MCF 10A (cell line): ENCODE data around the gene RNASEL. TPM values are rescaled to one million over a fixed set of nuclear protein-coding genes. Genes with fewer than 3 reads are reported as not detected.

ENCODE experiments used
- BruUV-seq: library from RNA; stranded (reverse); fragments of 400-500 nt; replicated peaks from 2 replicates; lab custom pipeline; 2021; lab: Mats Ljungman, UMichigan
- CTCF ChIA-PET: fragments of 300-600 bp; sonication (Branson Sonifier 250); formaldehyde crosslinking; extraction: SDS; loops from one replicate; lab custom pipeline; 2021; ENCODE audit warnings: antibody characterized with exemption, inconsistent platforms; lab: Yijun Ruan, JAX
- POLR2A ChIA-PET: fragments of 300-600, 350-650 bp; sonication (Branson Sonifier 250); formaldehyde crosslinking; extraction: SDS; loops from one replicate; lab custom pipeline; 2020; ENCODE audit warnings: antibody characterized with exemption, inconsistent platforms; lab: Yijun Ruan, JAX
- DNase-seq: peaks from one replicate; pipeline ENCODE4 v3.0.0-alpha.2; 2018; ENCODE audit not compliant: unreplicated experiment
- H3K27ac Mint-ChIP-seq: one replicate; pipeline ENCODE4 v1.8.0; 2022; ENCODE audit warnings: mild to moderate bottlenecking, low read depth, mixed read lengths; ENCODE audit not compliant: unreplicated experiment
- H3K27me3 Mint-ChIP-seq: one replicate; pipeline ENCODE4 v1.8.0; 2022; ENCODE audit warnings: mixed read lengths; ENCODE audit not compliant: insufficient read depth, unreplicated experiment
- H3K36me3 Mint-ChIP-seq: one replicate; pipeline ENCODE4 v1.8.0; 2022; ENCODE audit warnings: mild to moderate bottlenecking, moderate library complexity, mixed read lengths; ENCODE audit not compliant: insufficient read depth, unreplicated experiment
- H3K4me1 Mint-ChIP-seq: one replicate; pipeline ENCODE4 v1.8.0; 2022; ENCODE audit warnings: mixed read lengths; ENCODE audit not compliant: insufficient read depth, unreplicated experiment
- H3K4me3 Mint-ChIP-seq: one replicate; pipeline ENCODE4 v1.8.0; 2022; ENCODE audit warnings: mild to moderate bottlenecking, moderate library complexity, mixed read lengths; ENCODE audit not compliant: unreplicated experiment
- H3K9me3 Mint-ChIP-seq: one replicate; pipeline ENCODE4 v1.8.0; 2022; ENCODE audit warnings: mixed read lengths; ENCODE audit not compliant: unreplicated experiment
- intact Hi-C: fragments of 100-400 bp; cut with micrococcal nuclease; formaldehyde crosslinking; loops from 2 replicates; pipeline ENCODE4 v1.14.1; 2022
- total RNA-seq: library from RNA; stranded (reverse); gene quantifications from 2 replicates; pipeline ENCODE4 v1.2.3, GENCODE V29; 2022
- TF ChIP-seq, protein P1 (sequence below): fragments of 200-600 bp; IDR thresholded peaks from one replicate; pipeline ENCODE4 v1.8.0; 2022; ENCODE audit warnings: antibody characterized with exemption, mild to moderate bottlenecking; ENCODE audit not compliant: unreplicated experiment

RNASEL gene
- total RNA-seq, 1 experiment from 2014 or later: 4.2 TPM

DNA sequence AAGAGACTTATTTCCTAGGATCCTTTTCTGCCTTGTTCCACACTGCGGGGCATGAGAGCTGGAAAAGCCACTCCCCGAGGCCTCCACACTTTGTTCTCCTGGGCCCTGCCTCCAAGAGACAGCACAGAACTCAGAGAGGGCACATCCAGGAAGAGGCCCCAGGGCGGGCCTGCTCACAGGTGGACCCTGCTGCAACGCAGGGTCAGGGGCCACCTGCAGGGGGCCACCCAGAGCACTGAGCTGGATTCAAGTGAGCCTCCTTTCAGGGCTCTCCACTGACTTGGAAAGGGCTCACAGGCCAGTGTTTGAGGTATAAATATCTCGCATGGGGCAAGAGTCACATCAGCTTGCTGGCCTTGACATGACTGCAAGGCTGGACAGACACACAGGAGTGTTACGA lies 10.3 kb upstream of the RNASEL start:
- Mint-ChIP-seq H3K27me3 (no peaks in the 10 kb centered on the region), H3K9me3 (no peaks in the 10 kb centered on the region), H3K4me1 (peaks cover 8% of the 10 kb centered on the region), H3K27ac (no peak overlapping the region), H3K36me3 (no peaks in the 10 kb centered on the region), H3K4me3 (no peak overlapping the region)
- TF ChIP-seq, protein P1, sequence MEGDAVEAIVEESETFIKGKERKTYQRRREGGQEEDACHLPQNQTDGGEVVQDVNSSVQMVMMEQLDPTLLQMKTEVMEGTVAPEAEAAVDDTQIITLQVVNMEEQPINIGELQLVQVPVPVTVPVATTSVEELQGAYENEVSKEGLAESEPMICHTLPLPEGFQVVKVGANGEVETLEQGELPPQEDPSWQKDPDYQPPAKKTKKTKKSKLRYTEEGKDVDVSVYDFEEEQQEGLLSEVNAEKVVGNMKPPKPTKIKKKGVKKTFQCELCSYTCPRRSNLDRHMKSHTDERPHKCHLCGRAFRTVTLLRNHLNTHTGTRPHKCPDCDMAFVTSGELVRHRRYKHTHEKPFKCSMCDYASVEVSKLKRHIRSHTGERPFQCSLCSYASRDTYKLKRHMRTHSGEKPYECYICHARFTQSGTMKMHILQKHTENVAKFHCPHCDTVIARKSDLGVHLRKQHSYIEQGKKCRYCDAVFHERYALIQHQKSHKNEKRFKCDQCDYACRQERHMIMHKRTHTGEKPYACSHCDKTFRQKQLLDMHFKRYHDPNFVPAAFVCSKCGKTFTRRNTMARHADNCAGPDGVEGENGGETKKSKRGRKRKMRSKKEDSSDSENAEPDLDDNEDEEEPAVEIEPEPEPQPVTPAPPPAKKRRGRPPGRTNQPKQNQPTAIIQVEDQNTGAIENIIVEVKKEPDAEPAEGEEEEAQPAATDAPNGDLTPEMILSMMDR: peak; percentile 67
- no peak for DNase-seq
- intact Hi-C loops: no loop called here
- no TSS peak for BruUV-seq
- ChIA-PET CTCF (interaction anchor here (0.6 to 23.4 kb wide), 13 partner anchors 10 to 514 kb away, joined by 3 to 991 read pairs (median 4); partner anchors contain the start of genes NPL and RNASEL), POLR2A (interaction anchor here (1.5 to 10.8 kb wide), 3 partner anchors 11 to 187 kb away, joined by 5 to 151 read pairs (median 6); partner anchors contain the start of genes NPL and RNASEL)

DNA sequence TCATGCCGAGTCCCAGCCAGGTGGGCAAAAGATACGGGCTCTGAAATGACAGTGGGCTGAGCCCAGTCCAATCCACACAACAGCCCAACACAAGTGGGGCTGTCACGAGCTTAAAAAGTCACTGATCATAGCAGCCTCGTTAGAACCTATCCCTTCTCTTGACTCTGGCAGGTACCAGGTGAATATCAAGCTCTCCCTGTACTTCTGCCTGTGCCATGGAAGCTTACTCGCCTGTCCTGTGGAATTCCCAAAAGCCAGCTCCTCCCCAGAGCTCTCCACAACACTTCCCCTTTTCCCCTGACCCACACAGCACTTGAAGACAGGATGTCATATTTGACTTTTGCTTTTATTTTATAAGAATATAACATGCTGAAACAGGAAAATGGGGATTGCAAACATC lies 9.2 kb upstream of the RNASEL start:
- no TSS peak for BruUV-seq
- no peak overlapping the region for H3K27ac Mint-ChIP-seq
- no peaks in the 10 kb centered on the region for H3K9me3 Mint-ChIP-seq
- no peaks in the 10 kb centered on the region for H3K36me3 Mint-ChIP-seq
- no peak overlapping the region for H3K4me3 Mint-ChIP-seq
- TF ChIP-seq, protein P1: no peak
- DNase-seq: no peak
- CTCF ChIA-PET: interaction anchor here (0.6 to 23.4 kb wide), 10 partner anchors 10 to 513 kb away, joined by 3 to 991 read pairs (median 4); partner anchors contain the start of genes NPL and RNASEL
- POLR2A ChIA-PET: interaction anchor here (0.8 to 10.8 kb wide), 4 partner anchors 10 to 188 kb away, joined by 3 to 151 read pairs (median 6); partner anchors contain the start of genes NPL and RNASEL
- no peaks in the 10 kb centered on the region for H3K27me3 Mint-ChIP-seq
- intact Hi-C loops: no loop called here
- H3K4me1 Mint-ChIP-seq: peaks cover 6% of the 10 kb centered on the region

DNA sequence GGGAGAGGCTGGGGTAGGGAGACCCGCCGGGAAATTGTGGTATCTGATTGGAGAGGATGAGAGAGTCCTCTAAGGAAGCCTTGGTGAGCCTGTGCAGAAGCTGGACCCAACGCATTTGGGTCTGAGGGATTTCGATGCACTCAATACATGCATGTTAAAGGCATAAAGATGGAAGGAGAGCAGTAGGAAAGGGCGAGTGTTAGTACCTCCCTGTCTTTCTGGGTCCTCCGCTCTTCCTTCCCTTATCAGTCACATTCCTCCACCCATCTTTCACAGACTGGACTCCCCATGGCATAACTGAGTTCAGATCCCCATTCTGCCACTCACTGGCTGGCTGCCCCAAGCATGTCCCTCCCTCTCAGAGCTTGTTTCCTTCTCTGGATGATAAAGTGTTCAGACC lies 7.9 kb upstream of the RNASEL start:
- TF ChIP-seq, protein P1: no peak

DNA sequence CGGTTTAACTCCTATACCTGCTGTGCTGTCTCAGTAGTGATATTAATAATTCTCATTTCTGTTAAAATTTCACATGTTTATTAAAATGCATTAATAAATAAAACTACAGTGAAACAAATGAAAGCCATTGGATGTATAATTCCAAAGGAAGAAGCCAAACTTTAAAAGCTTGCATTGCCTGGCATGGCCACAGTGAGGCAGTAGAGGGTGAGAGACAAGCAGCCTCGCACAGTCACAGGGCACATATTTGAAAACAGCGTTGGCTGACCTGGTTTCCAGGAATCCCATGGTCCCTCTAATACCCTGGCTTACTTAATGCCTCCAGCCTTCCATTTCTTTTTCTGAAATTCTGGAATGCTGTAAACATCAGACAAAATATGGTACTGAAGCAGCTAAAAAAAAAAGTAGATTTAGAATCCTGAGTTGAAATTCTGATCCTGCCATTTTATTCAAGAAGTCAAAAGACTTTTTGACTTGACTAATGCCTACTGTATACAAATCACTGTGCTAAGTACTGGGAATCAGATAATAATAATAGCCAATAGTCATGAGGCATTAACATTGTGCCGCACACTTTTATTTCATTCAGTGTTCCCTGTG lies 6.7 kb upstream of the RNASEL start:
- POLR2A ChIA-PET: interaction anchor here (0.7 to 1.3 kb wide), 6 partner anchors 11 to 206 kb away, joined by 3 to 5 read pairs (median 4); no protein-coding TSS in a partner anchor
- TF ChIP-seq, protein P1: peak; percentile 92

More for the DNA sequence above, 7.9 kb upstream of the RNASEL start:
- Mint-ChIP-seq H3K27me3 (no peaks in the 10 kb centered on the region), H3K4me3 (no peak overlapping the region), H3K9me3 (no peaks in the 10 kb centered on the region), H3K4me1 (peaks cover 6% of the 10 kb centered on the region), H3K36me3 (no peaks in the 10 kb centered on the region), H3K27ac (no peak overlapping the region)
- DNase-seq: no peak
- no TSS peak for BruUV-seq
- ChIA-PET CTCF (interaction anchor here (0.6 to 23.4 kb wide), 22 partner anchors 8 to 512 kb away, joined by 3 to 991 read pairs (median 6); partner anchors contain the start of genes NPL and RGS16), POLR2A (interaction anchor here (0.7 kb wide), 1 partner anchor 243 kb away, joined by 3 read pairs; no protein-coding TSS in a partner anchor)
- intact Hi-C loops: no loop called here

More for the DNA sequence above, 6.7 kb upstream of the RNASEL start:
- peaks cover 6% of the 10 kb centered on the region for H3K4me1 Mint-ChIP-seq
- H3K9me3 Mint-ChIP-seq: no peaks in the 10 kb centered on the region
- intact Hi-C loops: loop anchor here (1.0 kb wide), 4 partner anchors 149 to 510 kb away; no protein-coding TSS in a partner anchor
- DNase-seq: peak; percentile 80
- H3K4me3 Mint-ChIP-seq: no peak overlapping the region
- no peaks in the 10 kb centered on the region for H3K27me3 Mint-ChIP-seq
- no peaks in the 10 kb centered on the region for H3K36me3 Mint-ChIP-seq
- no TSS peak for BruUV-seq
- CTCF ChIA-PET: interaction anchor here (0.5 to 23.4 kb wide), 70 partner anchors 8 to 1046 kb away, joined by 3 to 991 read pairs (median 4); partner anchors contain the start of genes NPL and RGS16
- no peak overlapping the region for H3K27ac Mint-ChIP-seq
